ENCODE data around the gene MGMT.

DNA sequence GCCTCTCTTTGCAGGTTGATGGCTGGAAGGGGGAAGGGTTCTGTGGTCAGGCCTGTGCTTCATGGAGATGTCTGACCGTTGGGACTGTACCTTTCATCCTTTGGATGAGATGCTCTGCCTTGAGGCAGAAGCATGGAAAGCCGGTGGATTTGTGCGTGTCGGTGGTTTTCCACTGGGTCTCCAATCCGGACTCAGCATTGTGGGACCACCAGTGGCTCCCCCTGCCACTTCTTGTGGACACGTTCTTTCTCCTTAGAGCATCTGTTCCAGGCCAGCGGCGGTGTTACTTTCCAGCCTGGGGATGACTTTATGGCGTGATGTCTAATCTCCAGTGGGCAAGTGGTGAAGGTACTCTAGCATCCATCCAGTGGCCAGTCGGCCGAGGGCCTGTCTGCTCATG lies 178.4 kb downstream of the MGMT start:
- TF ChIP-seq CTCF (IDR thresholded peaks at IDR 0.05; ENCODE audit: poor library complexity, severe bottlenecking) (no peak), EP300 (conservative IDR thresholded peaks at IDR 0.05; ENCODE audit: poor library complexity, severe bottlenecking) (no peak), RAD21 (conservative IDR thresholded peaks at IDR 0.05) (no peak), EZH2 (IDR thresholded peaks at IDR 0.05; ENCODE audit: borderline replicate concordance, insufficient read depth, low read length, poor library complexity, severe bottlenecking) (no peak), POLR2AphosphoS5 (IDR thresholded peaks at IDR 0.05) (no peak)

Data from neural cell (in vitro differentiated cells).